LNCAP (cell line): ENCODE results near the gene NOS2.

ENCODE experiments used
- CTCF ChIP-seq: fragments of 450-650 bp; IDR thresholded peaks from 2 replicates; pipeline ENCODE4 v1.5.1; 2017; ENCODE audit warnings: mild to moderate bottlenecking

The NOS2 gene

GRCh38 chr17:27766438-27766837 lies 33.9 kb downstream of the NOS2 start:
- no peak for TF ChIP-seq CTCF

DNA sequence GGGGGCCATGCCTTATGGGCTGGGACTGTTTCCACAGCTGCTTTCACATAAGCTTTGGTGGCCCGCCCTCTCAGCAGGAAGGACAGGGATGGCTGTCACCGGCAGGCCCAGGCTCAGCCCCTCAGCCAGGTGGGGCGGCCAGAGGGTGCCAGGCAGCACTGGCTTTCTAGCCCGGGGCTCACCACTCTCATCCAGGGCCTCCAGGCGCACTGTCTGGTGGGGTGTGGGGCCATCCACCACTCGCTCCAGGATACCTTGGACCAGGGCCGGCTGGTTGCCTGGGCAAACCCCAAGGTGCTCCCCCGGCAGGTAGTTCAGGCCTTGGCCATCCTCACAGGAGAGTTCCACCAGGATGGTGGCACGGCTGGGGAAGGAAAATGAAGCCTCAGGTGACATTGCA lies 35.0 kb downstream of the NOS2 start:
- TF ChIP-seq CTCF: no peak

GRCh38 chr17:27764589-27764988 lies 35.7 kb downstream of the NOS2 start:
- TF ChIP-seq CTCF: no peak

DNA sequence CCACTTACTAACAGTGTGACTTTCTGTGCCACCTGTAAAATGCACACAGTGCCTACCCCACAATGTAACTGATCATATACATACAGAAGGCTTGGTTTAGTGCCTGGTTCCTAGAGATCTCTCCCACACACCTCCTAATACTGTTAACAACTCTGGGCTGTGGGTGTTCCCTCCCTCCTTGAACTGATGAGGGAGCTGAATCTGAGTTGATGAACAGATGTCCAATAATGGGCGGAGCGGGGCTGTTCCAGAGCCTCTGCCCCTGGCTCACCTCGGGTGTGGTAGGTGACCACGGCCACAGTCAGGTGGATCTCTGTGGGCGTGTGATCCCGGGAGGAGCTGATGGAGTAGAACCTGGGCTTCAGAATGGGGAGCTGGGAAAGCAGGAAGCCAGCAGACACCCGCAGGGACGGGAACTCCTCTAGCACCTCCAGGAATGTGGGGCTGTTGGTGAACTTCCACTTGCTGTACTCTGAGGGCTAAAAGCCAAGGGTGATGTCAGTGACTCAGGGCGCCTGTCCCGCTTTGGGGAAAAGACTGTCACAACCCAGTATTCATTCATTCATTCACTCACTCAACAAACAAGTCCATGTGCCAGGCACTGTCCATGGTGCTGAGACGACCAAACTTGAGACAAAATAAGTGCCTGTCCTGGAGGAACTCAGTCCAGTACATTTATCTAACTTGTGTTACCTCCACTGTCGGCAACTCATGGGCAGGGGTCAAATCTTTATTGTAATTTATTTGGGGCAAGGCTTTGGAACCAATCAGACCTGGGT lies 37.6 kb downstream of the NOS2 start:
- no peak for TF ChIP-seq CTCF

GRCh38 chr17:27760069-27760885 lies 40.1 kb downstream of the NOS2 start:
- TF ChIP-seq CTCF: peak; percentile 97

GRCh38 chr17:27759528-27759927 lies 40.8 kb downstream of the NOS2 start:
- TF ChIP-seq CTCF: no peak

DNA sequence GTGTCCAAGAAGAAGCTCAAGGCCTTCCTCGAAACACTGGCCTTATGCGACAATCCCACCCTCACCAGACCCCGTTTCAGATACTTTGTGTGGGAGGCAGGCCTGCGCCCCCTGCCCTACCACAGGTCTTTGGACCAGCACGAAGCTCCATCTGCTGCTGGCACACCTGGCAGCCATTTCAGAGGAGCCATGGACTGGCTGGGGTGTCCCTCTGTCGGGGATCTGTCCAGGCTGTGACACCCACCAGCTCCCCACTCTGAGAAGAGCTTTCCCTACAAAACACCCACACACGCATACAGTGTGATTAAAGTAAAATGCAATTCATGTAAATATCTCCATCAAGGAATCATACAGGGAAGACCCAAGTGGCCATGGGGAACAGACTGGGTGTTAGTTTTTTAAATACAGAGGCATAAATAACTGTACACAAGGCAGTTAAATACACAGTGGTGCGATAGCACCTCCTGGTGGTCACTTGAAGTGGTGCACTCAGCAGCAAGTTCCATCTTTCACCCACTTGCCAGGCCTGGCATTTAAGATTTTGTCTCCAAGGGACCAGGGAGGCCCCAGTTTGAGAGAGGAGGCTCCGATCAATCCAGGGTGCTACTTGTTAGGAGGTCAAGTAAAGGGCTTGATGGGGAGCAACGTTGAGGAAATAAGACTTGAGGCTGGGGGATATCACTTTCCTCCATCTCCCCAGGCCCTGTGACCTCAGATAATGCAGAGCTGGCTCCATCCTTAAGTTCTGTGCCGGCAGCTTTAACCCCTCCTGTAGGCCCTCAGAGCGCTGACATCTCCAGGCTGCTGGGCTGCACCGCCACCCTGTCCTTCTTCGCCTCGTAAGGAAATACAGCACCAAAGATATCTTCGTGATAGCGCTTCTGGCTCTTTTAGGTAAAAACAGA lies 43.6 kb downstream of the NOS2 start:
- TF ChIP-seq CTCF: peak; percentile 91
